Kidney (tissue), 14 donors: Measurements from ENCODE around the gene EDEM3. TPM values are rescaled to one million over a fixed set of nuclear protein-coding genes. Genes with fewer than 3 reads are reported as not detected.
A peak's percentile ranks its signal among the peaks of the same experiment; 100 is the strongest.
"Not testable (repeated sequence)": the region's sequence is repeated elsewhere in the genome, so short reads cannot be mapped to it uniquely, and the experiment has no call there.

Source experiments
- DNase-seq, 5 donors: peaks; one replicate each; pipeline ENCODE4 v3.0.0-alpha.2; 2013 to 2020
- FAIRE-seq: peaks from 2 replicates; lab custom pipeline; 2012; peaks lifted over from hg19 to GRCh38; lab: Jason Lieb, UNC
- H3K27ac ChIP-seq, 2 donors: one replicate each; pipeline ENCODE4 v1.7.0; 2013; ENCODE audit warnings: low read depth in 2 of 2, low read length in 2 of 2, inconsistent platforms in 1 of 2
- H3K27me3 ChIP-seq: one replicate; pipeline ENCODE4 v1.7.1; 2013; ENCODE audit warnings: low read length, inconsistent platforms; ENCODE audit not compliant: control insufficient read depth, insufficient read depth
- H3K36me3 ChIP-seq, 3 donors: one replicate each; pipeline versions ENCODE4 v1.7.0 to v1.7.1; 2013; ENCODE audit warnings: low read length in 3 of 3, control low read depth in 1 of 3, inconsistent platforms in 1 of 3; ENCODE audit not compliant: insufficient read depth in 3 of 3, control insufficient read depth in 2 of 3
- H3K4me1 ChIP-seq, 3 donors: one replicate each; pipeline versions ENCODE4 v1.7.0 to v1.7.1; 2013; ENCODE audit warnings: low read length in 3 of 3, inconsistent platforms in 1 of 3, low read depth in 1 of 3; ENCODE audit not compliant: control insufficient read depth in 2 of 3, insufficient read depth in 2 of 3
- H3K4me3 ChIP-seq, 3 donors: one replicate each; pipeline versions ENCODE4 v1.7.0 to v1.8.1; 2013; ENCODE audit warnings: low read length in 3 of 3, control low read depth in 1 of 3, inconsistent platforms in 1 of 3
- H3K9ac ChIP-seq, 3 donors: one replicate each; pipeline versions ENCODE4 v1.7.0 to v1.7.1; 2013; ENCODE audit warnings: low read length in 3 of 3, control low read depth in 1 of 3, inconsistent platforms in 1 of 3
- H3K9me3 ChIP-seq, 3 donors: one replicate each; pipeline versions ENCODE4 v1.7.0 to v1.7.1; 2013; ENCODE audit warnings: low read length in 3 of 3, control low read depth in 1 of 3, inconsistent platforms in 1 of 3; ENCODE audit not compliant: control insufficient read depth in 2 of 3, insufficient read depth in 1 of 3
- CTCF ChIP-seq: IDR thresholded peaks from 3 replicates; pipeline ENCODE4 v1.5.1; 2012; ENCODE audit warnings: mild to moderate bottlenecking, moderate library complexity, borderline replicate concordance; ENCODE audit not compliant: insufficient read depth; ENCODE audit errors: extremely low read depth
- intact Hi-C: fragments of 100-400 bp; cut with DNase I; formaldehyde crosslinking; loops from one replicate; pipeline ENCODE4 v1.11.1; 2022
- polyA plus RNA-seq: library from polyadenylated mRNA; stranded (reverse); fragments of 350-450 nt; fragmentation: Illumina TruSeq; extraction: RNeasy Lipid Tissue Mini Kit (QIAGEN cat#74804); gene quantifications from one replicate; pipeline ENCODE4 v1.2.3, GENCODE V29; 2014; ENCODE audit warnings: low read depth, low replicate concordance; ENCODE audit not compliant: insufficient read depth
- total RNA-seq: library from RNA; stranded (reverse); fragmentation: NEBNext Ultra II Directional; extraction: Animal tissue kit (Norgen Biotek cat#: 25700); gene quantifications from one replicate; pipeline ENCODE4 v1.2.1, GENCODE V29; 2021
- donor health status: control.
- donor health status: control.
- donor health status: control.
- donor health status: control.
- donor health status: control.
- donor health status: DM: yes; HTN: yes; CAD: no.
- donor health status: Normal renal cell carcinoma (clear cell type).

Gene EDEM3
- total and polyA plus RNA-seq, 2 donors from 2014 or later = 9.1 to 31.7 TPM

- intact Hi-C loops = no loop called here
- Histone ChIP-seq H3K4me1 (no peaks in the 10 kb centered on the region), H3K36me3 (no peaks in the 10 kb centered on the region), H3K4me3 (no peak overlapping the region), H3K9ac (no peak overlapping the region), H3K9me3 (no peaks in the 10 kb centered on the region), H3K27me3 (no peaks in the 10 kb centered on the region), H3K27ac (no peak overlapping the region)
- DNase-seq (peak in 2 of 5 donors; percentile 19 to 58), FAIRE-seq (no peak)
- no peak for TF ChIP-seq CTCF
Measured at GRCh38 chr1:184686540-184686939, 68.1 kb downstream of the EDEM3 start.

DNA sequence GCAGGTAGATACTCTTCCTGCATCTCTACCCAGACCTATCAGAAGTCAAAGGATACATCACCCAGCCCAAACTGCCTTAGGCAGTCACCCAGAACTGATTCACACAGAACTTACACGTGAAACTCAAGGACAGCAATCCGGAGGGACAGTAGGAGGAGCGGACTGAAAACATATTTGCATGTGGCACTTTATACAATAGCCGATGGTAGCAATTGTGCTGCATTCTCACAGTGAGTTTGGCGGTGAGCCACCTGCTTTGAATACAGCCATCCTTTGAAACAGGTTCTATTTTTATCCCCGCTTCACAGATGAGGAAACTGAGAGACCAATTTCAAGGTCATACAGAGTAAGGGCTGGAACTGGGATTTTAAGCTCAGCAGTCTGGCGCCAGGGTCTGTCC lies 69.5 kb downstream of the EDEM3 start:
- TF ChIP-seq CTCF = no peak
- DNase-seq (no peak), FAIRE-seq (no peak)
- H3K27ac ChIP-seq = no peak overlapping the region
- H3K9ac ChIP-seq = no peak overlapping the region
- intact Hi-C loops = no loop called here
- H3K4me1 ChIP-seq = no peaks in the 10 kb centered on the region
- H3K27me3 ChIP-seq = no peaks in the 10 kb centered on the region
- H3K36me3 ChIP-seq = no peaks in the 10 kb centered on the region
- peaks cover 0 to 5% (median 0%) of the 10 kb centered on the region in 3 donors for H3K9me3 ChIP-seq
- no peak overlapping the region for H3K4me3 ChIP-seq

DNA sequence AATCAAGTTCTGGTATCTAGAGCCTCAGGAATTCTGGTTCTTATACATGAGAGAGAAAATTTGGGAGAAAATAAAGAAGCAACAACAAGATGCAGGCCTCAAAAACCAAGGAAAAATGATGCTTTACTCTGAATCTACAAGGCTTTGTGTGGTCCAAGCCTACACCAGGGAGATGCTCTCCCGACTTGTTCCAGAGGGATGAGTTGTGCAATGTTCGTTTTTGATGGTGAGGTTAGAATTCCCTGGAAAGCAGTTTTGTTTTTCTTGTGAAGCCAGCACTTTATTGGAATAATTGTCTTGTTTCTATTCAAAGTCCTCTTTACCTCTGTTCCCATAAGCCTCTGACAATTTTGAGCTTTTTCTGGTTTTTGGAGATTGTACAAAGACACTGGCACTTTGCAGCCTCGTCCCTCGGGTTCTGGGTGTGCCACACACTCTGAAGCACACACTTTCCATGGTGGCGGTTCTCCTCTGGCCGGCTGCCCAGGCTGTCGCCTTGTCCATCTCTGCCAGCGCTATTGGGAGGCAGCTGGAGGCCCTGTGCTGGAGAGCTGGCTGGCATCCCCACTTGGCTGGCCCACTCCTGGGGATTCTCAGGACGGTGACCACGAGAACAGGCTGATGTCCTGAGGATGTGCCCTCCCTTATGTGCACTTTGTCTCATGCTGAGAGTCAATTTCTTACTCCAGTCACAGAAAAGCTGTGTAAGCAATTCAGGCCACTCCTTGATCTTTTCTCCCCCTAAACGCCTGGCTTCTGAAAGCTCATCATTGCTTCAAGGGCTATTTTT lies 70.2 kb downstream of the EDEM3 start:
- no peak overlapping the region for H3K27ac ChIP-seq
- TF ChIP-seq CTCF = no peak
- H3K4me1 ChIP-seq = no peaks in the 10 kb centered on the region
- H3K9ac ChIP-seq = no peak overlapping the region
- FAIRE-seq (no peak), DNase-seq (no peak)
- no peaks in the 10 kb centered on the region for H3K27me3 ChIP-seq
- H3K4me3 ChIP-seq = no peak overlapping the region
- intact Hi-C loops = no loop called here
- H3K9me3 ChIP-seq = peaks cover 0 to 5% (median 0%) of the 10 kb centered on the region in 3 donors
- H3K36me3 ChIP-seq = no peaks in the 10 kb centered on the region

- Histone ChIP-seq H3K36me3 (no peaks in the 10 kb centered on the region), H3K4me3 (no peak overlapping the region), H3K9ac (no peak overlapping the region), H3K9me3 (peaks cover 0 to 5% (median 0%) of the 10 kb centered on the region in 3 donors), H3K27me3 (no peaks in the 10 kb centered on the region), H3K4me1 (no peaks in the 10 kb centered on the region), H3K27ac (no peak overlapping the region)
- no peak for DNase-seq
- TF ChIP-seq CTCF = no peak
- intact Hi-C loops = no loop called here
- no peak for FAIRE-seq
Measured at GRCh38 chr1:184682956-184683355, 71.7 kb downstream of the EDEM3 start.

DNA sequence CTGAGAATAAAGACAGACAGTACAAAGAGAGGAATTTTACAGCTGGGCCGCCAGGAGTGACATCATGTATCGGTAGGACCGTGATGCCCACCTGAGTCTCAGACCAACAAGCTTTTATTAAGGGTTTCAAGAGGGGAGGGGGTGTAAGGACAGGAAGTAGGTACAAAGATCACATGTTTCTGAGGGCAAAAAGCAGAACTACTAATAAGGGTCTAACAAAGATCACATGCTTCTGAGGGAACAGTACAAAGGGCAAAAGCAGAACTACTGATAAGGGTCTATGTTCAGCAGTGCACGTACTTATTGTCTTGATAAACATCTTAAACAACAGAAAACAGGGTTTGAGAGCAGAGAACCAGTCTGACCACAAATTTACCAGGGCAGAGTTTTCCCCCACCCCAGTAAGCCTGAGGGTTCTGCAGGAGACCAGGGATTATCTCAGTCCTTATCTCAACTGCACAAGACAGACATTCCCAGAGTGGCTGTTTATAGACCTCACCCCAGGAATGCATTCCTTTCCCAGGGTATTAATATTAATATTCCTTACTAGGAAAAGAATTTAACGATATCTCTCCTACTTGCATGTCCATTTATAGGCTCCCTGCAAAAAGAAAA lies 73.9 kb downstream of the EDEM3 start:
- H3K4me3 ChIP-seq, H3K27me3 ChIP-seq, H3K4me1 ChIP-seq, H3K36me3 ChIP-seq, H3K9me3 ChIP-seq, H3K27ac ChIP-seq, intact Hi-C loops, H3K9ac ChIP-seq, FAIRE-seq, DNase-seq: not testable (repeated sequence)
